HepG2 (cell line): ENCODE results near the gene PPP1R7. TPM values are rescaled to one million over a fixed set of nuclear protein-coding genes. Genes with fewer than 3 reads are reported as not detected.
A peak's percentile ranks its signal among the peaks of the same experiment; 100 is the strongest.

Experiments
- ATAC-seq: fragments of 200-7000 bp; cut with Tn5 transposase; 3 replicates; pipeline ENCODE4 v1.9.1; 2020; ENCODE audit warnings: mild to moderate bottlenecking, moderate library complexity
- BruUV-seq: library from RNA; stranded (reverse); fragments of 400-500 nt; replicated peaks from 2 replicates; lab custom pipeline; 2021; lab: Mats Ljungman, UMichigan
- CTCF ChIA-PET: fragments of 300-600 bp; formaldehyde crosslinking; extraction: SDS; loops from one replicate; lab custom pipeline; 2021; ENCODE audit warnings: low total read pairs, inconsistent platforms, low intra/inter-chr PET ratio; lab: Yijun Ruan, JAX
- POLR2A ChIA-PET: fragments of 350-600 bp; sonication (Branson Sonifier 250); formaldehyde crosslinking; loops from one replicate; lab custom pipeline; 2020; ENCODE audit warnings: antibody characterized with exemption, inconsistent platforms; lab: Yijun Ruan, JAX
- DNase-seq: peaks from one replicate; pipeline ENCODE4 v3.0.0-alpha.2; 2015; ENCODE audit warnings: low spot score
- FAIRE-seq: peaks from 3 replicates; lab custom pipeline; 2011; peaks lifted over from hg19 to GRCh38; lab: Jason Lieb, UNC
- H2AFZ ChIP-seq: one replicate; pipeline ENCODE4 v1.6.1; 2011; ENCODE audit warnings: low read length, inconsistent platforms
- H3K27ac ChIP-seq: fragments of 300-600 bp; 3 replicates; pipeline ENCODE4 v1.8.0; 2011; ENCODE audit warnings: mixed run types, mild to moderate bottlenecking, mixed read lengths, low read length, inconsistent platforms; ENCODE audit not compliant: insufficient read depth; ENCODE audit errors: extremely low read length
- H3K27me3 ChIP-seq, 2 experiments: fragments of 200-600 bp in 1 of 2; 2 replicates in 1 of 2; 3 replicates in 1 of 2; pipeline versions ENCODE4 v1.6.0 to v1.8.0; 2011; ENCODE audit warnings: low read length in 2 of 2, mild to moderate bottlenecking in 2 of 2, moderate library complexity in 2 of 2, inconsistent platforms in 1 of 2; ENCODE audit not compliant: insufficient read depth in 2 of 2, control insufficient read depth in 1 of 2
- H3K36me3 ChIP-seq, 2 experiments: fragments of 200-600 bp in 1 of 2; replicated peaks in 1 of 2; 2 replicates in 1 of 2; 3 replicates in 1 of 2; pipeline versions ENCODE4 v1.5.1 to v1.8.0; 2011; ENCODE audit warnings: low read length in 2 of 2, inconsistent platforms in 1 of 2; ENCODE audit not compliant: insufficient read depth in 2 of 2, control insufficient read depth in 1 of 2
- H3K4me1 ChIP-seq: 2 replicates; pipeline ENCODE4 v1.5.1; 2012; ENCODE audit warnings: low read length, inconsistent platforms; ENCODE audit not compliant: insufficient read depth
- H3K4me2 ChIP-seq: 2 replicates; pipeline ENCODE4 v1.6.0; 2011; ENCODE audit warnings: low read depth, low read length, inconsistent platforms
- H3K4me3 ChIP-seq, 3 experiments: fragments of 200-600 bp in 1 of 3; sonication (generic), shearing (Covaris generic) in 1 of 3; replicated peaks in 1 of 3; 2 replicates each; pipeline ENCODE4 v1.5.1; 2011 to 2016; ENCODE audit warnings: low read length in 3 of 3, inconsistent platforms in 2 of 3, low read depth in 2 of 3, mild to moderate bottlenecking in 2 of 3, control low read depth in 1 of 3, mixed read lengths in 1 of 3; ENCODE audit not compliant: insufficient read depth in 1 of 3
- H3K79me2 ChIP-seq: one replicate; pipeline ENCODE4 v1.6.1; 2011; ENCODE audit warnings: low read length, inconsistent platforms; ENCODE audit not compliant: insufficient read depth
- H3K9ac ChIP-seq: 2 replicates; pipeline ENCODE4 v1.6.0; 2011; ENCODE audit warnings: mild to moderate bottlenecking, low read depth, low read length, inconsistent platforms; ENCODE audit not compliant: insufficient read depth
- H3K9me3 ChIP-seq: 2 replicates; pipeline ENCODE4 v1.5.1; 2012; ENCODE audit warnings: mild to moderate bottlenecking, low read length
- H4K20me1 ChIP-seq: 2 replicates; pipeline ENCODE4 v1.6.0; 2011; ENCODE audit warnings: inconsistent platforms, mild to moderate bottlenecking, low read length, moderate library complexity; ENCODE audit not compliant: insufficient read depth
- MEIS2 ChIP-seq: sonication (generic); formaldehyde crosslinking; IDR thresholded peaks from 2 replicates; pipeline ENCODE4 v1.9.0; 2021; ENCODE audit warnings: mild to moderate bottlenecking, missing genetic modification reagents
- NONO ChIP-seq, 2 experiments: fragments of 450-650 bp in 1 of 2; sonication (generic) in 1 of 2; formaldehyde crosslinking in 1 of 2; IDR thresholded peaks in 1 of 2; conservative IDR thresholded peaks in 1 of 2; 2 replicates each; pipeline versions ENCODE4 v1.6.1 to v1.8.0; 2017 to 2022; ENCODE audit warnings: mild to moderate bottlenecking in 1 of 2, missing genetic modification reagents in 1 of 2, moderate library complexity in 1 of 2
- PATZ1 ChIP-seq: sonication (generic); formaldehyde crosslinking; IDR thresholded peaks from 2 replicates; pipeline ENCODE4 v1.4.0; 2020; ENCODE audit warnings: missing genetic modification reagents
- SOX6 ChIP-seq, 2 experiments: fragments of 450-650 bp in 1 of 2; sonication (generic) in 1 of 2; formaldehyde crosslinking in 1 of 2; IDR thresholded peaks; 2 replicates each; pipeline versions ENCODE4 v1.4.0 to v1.6.1; 2017 to 2020; ENCODE audit warnings: antibody characterized with exemption in 1 of 2, mild to moderate bottlenecking in 1 of 2, missing genetic modification reagents in 1 of 2
- THAP8 ChIP-seq: sonication (generic); formaldehyde crosslinking; IDR thresholded peaks from 2 replicates; pipeline ENCODE4 v1.5.1; 2020; ENCODE audit warnings: missing genetic modification reagents, mild to moderate bottlenecking, borderline replicate concordance
- ZBTB14 ChIP-seq: sonication (generic); formaldehyde crosslinking; IDR thresholded peaks from 2 replicates; pipeline ENCODE4 v1.4.0; 2020; ENCODE audit warnings: missing genetic modification reagents
- ZFAT ChIP-seq: sonication (generic); formaldehyde crosslinking; conservative IDR thresholded peaks from 2 replicates; pipeline ENCODE4 v1.8.1; 2023; ENCODE audit warnings: missing genetic modification reagents, inconsistent platforms
- ZFP1 ChIP-seq: IDR thresholded peaks from 2 replicates; pipeline ENCODE4 v1.6.1; 2016
- ZNF44 ChIP-seq: sonication (generic); formaldehyde crosslinking; IDR thresholded peaks from 2 replicates; pipeline ENCODE4 v1.5.1; 2020; ENCODE audit warnings: mild to moderate bottlenecking, missing genetic modification reagents
- ZNF660 ChIP-seq: sonication (generic); formaldehyde crosslinking; IDR thresholded peaks from 2 replicates; pipeline ENCODE4 v1.5.1; 2020; ENCODE audit warnings: mild to moderate bottlenecking, low read depth, missing genetic modification reagents, borderline replicate concordance
- ZNF782 ChIP-seq: sonication (generic); formaldehyde crosslinking; IDR thresholded peaks from 2 replicates; pipeline ENCODE4 v1.4.0; 2020; ENCODE audit warnings: missing genetic modification reagents, mild to moderate bottlenecking, borderline replicate concordance
- ZSCAN22 ChIP-seq: sonication (generic); formaldehyde crosslinking; IDR thresholded peaks from 2 replicates; pipeline ENCODE4 v1.4.0; 2020; ENCODE audit warnings: mild to moderate bottlenecking, missing genetic modification reagents
- ZSCAN25 ChIP-seq: sonication (generic); formaldehyde crosslinking; IDR thresholded peaks from 2 replicates; pipeline ENCODE4 v1.8.0; 2022; ENCODE audit warnings: mild to moderate bottlenecking, missing genetic modification reagents
- ZSCAN29 ChIP-seq: sonication (generic); formaldehyde crosslinking; conservative IDR thresholded peaks from 2 replicates; pipeline ENCODE4 v1.4.0; 2020; ENCODE audit warnings: mild to moderate bottlenecking, missing genetic modification reagents
- WGBS: methylation state at CpG from one replicate; pipeline ENCODE4 v1.1.6; 2017; ENCODE audit warnings: low lambda C conversion rate; 5-methylcytosine and 5-hydroxymethylcytosine counted together
- in situ Hi-C: cut with HindIII; loops from 2 replicates; pipeline ENCODE4 v1.10.0; 2017; ENCODE audit warnings: low pct_unique_long_range_greater_than_20kb; ENCODE audit not compliant: extremely low pct_ligation_motif_present
- intact Hi-C: fragments of 100-400 bp; cut with micrococcal nuclease; formaldehyde crosslinking; loops from one replicate; pipeline ENCODE4 v1.10.0; 2022; ENCODE audit not compliant: unreplicated experiment
- polyA plus RNA-seq, 8 experiments: library from polyadenylated mRNA; depleted of rRNA in 3 of 8; stranded (reverse) in 7 of 8; unstranded in 1 of 8; fragments of >200 nt; fragmentation: Illumina TruSeq in 4 of 8; extraction: Trizol in 4 of 8; gene quantifications; 2 replicates each; pipeline versions ENCODE4 v1.2.1 to v1.2.3, GENCODE V29; 2011 to 2016; ENCODE audit warnings: low read depth in 4 of 8, missing spikeins in 1 of 8, mixed read lengths in 1 of 8; ENCODE audit not compliant: insufficient read depth in 1 of 8
- total RNA-seq, 5 experiments: library from RNA; depleted of rRNA; stranded (reverse); fragments of >200 nt; fragmentation: Illumina TruSeq; extraction: Trizol; gene quantifications; 2 replicates each; pipeline ENCODE4 v1.2.3, GENCODE V29; 2016; ENCODE audit warnings: low read depth in 1 of 5
- TF ChIP-seq, protein P1 (sequence below): IDR thresholded peaks from 2 replicates; pipeline ENCODE4 v1.6.1; 2018; ENCODE audit warnings: missing genetic modification reagents, mild to moderate bottlenecking, missing compliant biosample characterization

Gene PPP1R7
- total and polyA plus RNA-seq, 2 of the 13 experiments (the other 11 are each of a cell fraction or from before 2014, with no cell fraction given), result 33.3 to 67.9 TPM

- peaks cover 14% of the 10 kb centered on the region; the same call in 1 of the 2 replicates for H4K20me1 ChIP-seq
- no peak overlapping the region for H2AFZ ChIP-seq
- in situ Hi-C loops, result loop anchor here (25.0 kb wide), 1 partner anchor 662 kb away; the partner anchor contains the start of genes ANKMY1, DUSP28 and RNPEPL1
- ChIA-PET CTCF (no interaction called here), POLR2A (interaction anchor here (1.1 to 4.3 kb wide), 6 partner anchors 9 to 462 kb away, joined by 3 to 21 read pairs (median 8); partner anchors contain the start of genes DTYMK, HDLBP, MTERF4 and SEPTIN2)
- WGBS, result 3% methylated on average over 21 of the region's 26 CpGs
- peak; percentile 87 for DNase-seq
- peak overlapping the region; percentile 78 for H3K27ac ChIP-seq
- peak overlapping the region; percentile 59 for H3K9ac ChIP-seq
- peaks cover 62% of the 10 kb centered on the region for H3K4me1 ChIP-seq
- peaks cover 19 to 41% of the 10 kb centered on the region in 2 experiments for H3K36me3 ChIP-seq
- peak; percentile 86 for FAIRE-seq
- H3K4me3 ChIP-seq, result peak overlapping the region; percentile 19 to 70 (median 24); a peak in 5 of 6 replicates
- no peaks in the 10 kb centered on the region for H3K27me3 ChIP-seq
- peak; percentile 73 for ATAC-seq
- H3K9me3 ChIP-seq, result no peaks in the 10 kb centered on the region
- H3K4me2 ChIP-seq, result peak overlapping the region; percentile 92
- BruUV-seq, result no TSS peak
- H3K79me2 ChIP-seq, result peaks cover 41% of the 10 kb centered on the region
- intact Hi-C loops, result loop anchor here (5.0 to 10.0 kb wide), 2 partner anchors 132 to 369 kb away; no protein-coding TSS in a partner anchor
- TF ChIP-seq ZNF660 (CRISPR knock-in tag), result no peak
- no peak for TF ChIP-seq THAP8 (CRISPR knock-in tag)
- TF ChIP-seq NONO (IDR thresholded peaks at IDR 0.05), result no peak
- peak; percentile 75 for TF ChIP-seq NONO (CRISPR knock-in tag; conservative IDR thresholded peaks at IDR 0.05)
- peak; percentile 48 for TF ChIP-seq ZSCAN29 (CRISPR knock-in tag)
- TF ChIP-seq ZNF44 (CRISPR knock-in tag), result peak; percentile 82; the same call in 1 of the 2 replicates
- TF ChIP-seq SOX6 (IDR thresholded peaks at IDR 0.05), result no peak
- TF ChIP-seq SOX6 (CRISPR knock-in tag; IDR thresholded peaks at IDR 0.05), result peak; percentile 73
- peak; percentile 63; the same call in 1 of the 2 replicates for TF ChIP-seq MEIS2
- no peak; the same call in 1 of the 2 replicates for TF ChIP-seq ZNF782 (CRISPR knock-in tag)
- TF ChIP-seq, protein P1, sequence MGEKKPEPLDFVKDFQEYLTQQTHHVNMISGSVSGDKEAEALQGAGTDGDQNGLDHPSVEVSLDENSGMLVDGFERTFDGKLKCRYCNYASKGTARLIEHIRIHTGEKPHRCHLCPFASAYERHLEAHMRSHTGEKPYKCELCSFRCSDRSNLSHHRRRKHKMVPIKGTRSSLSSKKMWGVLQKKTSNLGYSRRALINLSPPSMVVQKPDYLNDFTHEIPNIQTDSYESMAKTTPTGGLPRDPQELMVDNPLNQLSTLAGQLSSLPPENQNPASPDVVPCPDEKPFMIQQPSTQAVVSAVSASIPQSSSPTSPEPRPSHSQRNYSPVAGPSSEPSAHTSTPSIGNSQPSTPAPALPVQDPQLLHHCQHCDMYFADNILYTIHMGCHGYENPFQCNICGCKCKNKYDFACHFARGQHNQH (CRISPR knock-in tag), result 0 out of 2 replicates have a peak, but pooled peaks have one; percentile 76
- peak; percentile 69 for TF ChIP-seq ZBTB14
- no peak for TF ChIP-seq ZFAT (CRISPR knock-in tag)
- no peak for TF ChIP-seq ZFP1 (CRISPR knock-in tag)
- TF ChIP-seq ZSCAN22, result peak; percentile 52; the same call in 1 of the 2 replicates
- peak; percentile 66 for TF ChIP-seq ZSCAN25
- peak; percentile 88 for TF ChIP-seq PATZ1 (CRISPR knock-in tag)
Observed at GRCh38 chr2:241224018-241224850, 74.0 kb downstream of the PPP1R7 start.
